GM19372 (cell line): Measurements from ENCODE around the gene VWA8.
"Not testable (repeated sequence)": the region's sequence is repeated elsewhere in the genome, so short reads cannot be mapped to it uniquely, and the experiment has no call there.

ENCODE experiments used
- ATAC-seq: cut with Tn5 transposase; IDR thresholded peaks from one replicate; pipeline ENCODE4 v1.9.1; 2021; ENCODE audit warnings: mild to moderate bottlenecking, low read depth, moderate library complexity; ENCODE audit not compliant: unreplicated experiment

Gene VWA8

GRCh38 chr13:41928323-41928722 is 32.6 kb downstream of the VWA8 start:
- no peak for ATAC-seq

- ATAC-seq: no peak
Observed at GRCh38 chr13:41925014-41925413, 35.9 kb downstream of the VWA8 start.

GRCh38 chr13:41922894-41923293 is 38.0 kb downstream of the VWA8 start:
- ATAC-seq: not testable (repeated sequence)

- no peak for ATAC-seq
Observed at GRCh38 chr13:41919741-41920487, 41.0 kb downstream of the VWA8 start.

- ATAC-seq: no peak
Observed at GRCh38 chr13:41919031-41919740, 41.7 kb downstream of the VWA8 start.

- ATAC-seq: no peak
Observed at GRCh38 chr13:41917641-41918040, 43.3 kb downstream of the VWA8 start.

- peak; percentile 99 for ATAC-seq
Observed at GRCh38 chr13:41916173-41916954, 44.5 kb downstream of the VWA8 start.

- ATAC-seq: no peak
Observed at GRCh38 chr13:41915081-41915480, 45.8 kb downstream of the VWA8 start.

- no peak for ATAC-seq
Observed at GRCh38 chr13:41914552-41914951, 46.4 kb downstream of the VWA8 start.

GRCh38 chr13:41909506-41909905 is 51.4 kb downstream of the VWA8 start:
- no peak for ATAC-seq

GRCh38 chr13:41905600-41906254 is 55.2 kb downstream of the VWA8 start:
- ATAC-seq: peak; percentile 91

GRCh38 chr13:41900918-41901317 is 60.0 kb downstream of the VWA8 start:
- ATAC-seq: no peak

GRCh38 chr13:41898411-41898810 is 62.5 kb downstream of the VWA8 start:
- not testable (repeated sequence) for ATAC-seq

- ATAC-seq: no peak
Observed at GRCh38 chr13:41897126-41897525, 63.8 kb downstream of the VWA8 start.

GRCh38 chr13:41895478-41895877 is 65.4 kb downstream of the VWA8 start:
- no peak for ATAC-seq

GRCh38 chr13:41891119-41891518 is 69.8 kb downstream of the VWA8 start:
- ATAC-seq: no peak

GRCh38 chr13:41883147-41883546 is 77.8 kb downstream of the VWA8 start:
- no peak for ATAC-seq

- ATAC-seq: not testable (repeated sequence)
Observed at GRCh38 chr13:41881890-41882289, 79.0 kb downstream of the VWA8 start.

GRCh38 chr13:41880966-41881365 is 79.9 kb downstream of the VWA8 start:
- ATAC-seq: no peak

- no peak for ATAC-seq
Observed at GRCh38 chr13:41864658-41865057, 96.3 kb downstream of the VWA8 start.

GRCh38 chr13:41862659-41863058 is 98.2 kb downstream of the VWA8 start:
- not testable (repeated sequence) for ATAC-seq
